G401.6 (cell line): ENCODE measurements around the gene UPK1A.
"Not testable (repeated sequence)": the region's sequence is repeated elsewhere in the genome, so short reads cannot be mapped to it uniquely, and the experiment has no call there.

Experiments used
- FAIRE-seq: peaks from 2 replicates; lab custom pipeline; 2012; peaks lifted over from hg19 to GRCh38; lab: Jason Lieb, UNC

The UPK1A gene

GRCh38 chr19:35644987-35645679, 21.2 kb upstream of the UPK1A start:
- FAIRE-seq, result peak; percentile 15

- FAIRE-seq, result no peak
These were observed 20.4 kb upstream of the UPK1A start for GRCh38 chr19:35645680-35646511.

- FAIRE-seq, result peak; percentile 98
These were observed 18.0 kb upstream of the UPK1A start, which contains the start of gene COX6B1 for GRCh38 chr19:35648017-35648961. TSS of gene COX6B1 (plus strand) at chr19:35648323. CDS start at chr19:35651244, 2,921 bp downstream.

GRCh38 chr19:35650581-35650980, 15.7 kb upstream of the UPK1A start:
- FAIRE-seq, result no peak

- not testable (repeated sequence) for FAIRE-seq
These were observed 11.5 kb upstream of the UPK1A start for GRCh38 chr19:35654828-35655227.

- FAIRE-seq, result no peak
These were observed 10.7 kb upstream of the UPK1A start for GRCh38 chr19:35655600-35655999.

GRCh38 chr19:35656700-35657099, 9.6 kb upstream of the UPK1A start:
- no peak for FAIRE-seq

- FAIRE-seq, result no peak
These were observed 8.2 kb upstream of the UPK1A start for GRCh38 chr19:35657904-35658700.

- FAIRE-seq, result no peak
These were observed 4.3 kb upstream of the UPK1A start for GRCh38 chr19:35661995-35662340.

- no peak for FAIRE-seq
These were observed 2.3 kb upstream of the UPK1A start for GRCh38 chr19:35663981-35664380.

- no peak for FAIRE-seq
These were observed 1.2 kb upstream of the UPK1A start for GRCh38 chr19:35665157-35665556.

GRCh38 chr19:35665604-35666003, 713 bp upstream of the UPK1A start:
- FAIRE-seq, result no peak

GRCh38 chr19:35669566-35669965, 3.2 kb downstream of the UPK1A start:
- no peak for FAIRE-seq

GRCh38 chr19:35669974-35670373, 3.7 kb downstream of the UPK1A start:
- FAIRE-seq, result no peak

- FAIRE-seq, result no peak
These were observed 4.4 kb downstream of the UPK1A start for GRCh38 chr19:35670686-35671085.

GRCh38 chr19:35671818-35672217, 5.5 kb downstream of the UPK1A start:
- FAIRE-seq, result no peak

GRCh38 chr19:35673121-35673804, 6.9 kb downstream of the UPK1A start:
- no peak for FAIRE-seq

GRCh38 chr19:35675589-35676140, 9.3 kb downstream of the UPK1A start:
- no peak for FAIRE-seq

- FAIRE-seq, result no peak
These were observed 23.5 kb downstream of the UPK1A start for GRCh38 chr19:35689836-35690235.

GRCh38 chr19:35691106-35691505, 24.8 kb downstream of the UPK1A start:
- not testable (repeated sequence) for FAIRE-seq

- FAIRE-seq, result no peak
These were observed 25.7 kb downstream of the UPK1A start for GRCh38 chr19:35692010-35692409.
